H1 (cell line): ENCODE results near the gene FAM241B.

Experiments used
- RAD21 ChIP-seq, 2 experiments: IDR thresholded peaks in 1 of 2; conservative IDR thresholded peaks in 1 of 2; 2 replicates each; pipeline ENCODE4 v1.6.1; 2011; ENCODE audit warnings: low read depth in 2 of 2, low read length in 2 of 2, improper control_type of control experiment in 1 of 2, inconsistent platforms in 1 of 2, mild to moderate bottlenecking in 1 of 2, moderate library complexity in 1 of 2
- TAF1 ChIP-seq: IDR thresholded peaks from 2 replicates; pipeline ENCODE4 v1.6.1; 2011; ENCODE audit warnings: mild to moderate bottlenecking, low read depth, low read length
- TBP ChIP-seq: IDR thresholded peaks from 2 replicates; pipeline ENCODE4 v1.6.1; 2011; ENCODE audit warnings: low read depth, low read length, improper control_type of control experiment
- TF ChIP-seq, protein P1 (sequence below), 3 experiments: IDR thresholded peaks; 1 replicate in 2 of 3; 2 replicates in 1 of 3; pipeline versions ENCODE4 v1.5.1 to v1.6.1; 2011; ENCODE audit warnings: low read length in 3 of 3, mild to moderate bottlenecking in 3 of 3, inconsistent platforms in 2 of 3, low read depth in 1 of 3, moderate library complexity in 1 of 3; ENCODE audit not compliant: insufficient read depth in 1 of 3; ENCODE audit errors: control extremely low read depth in 1 of 3

DNA sequence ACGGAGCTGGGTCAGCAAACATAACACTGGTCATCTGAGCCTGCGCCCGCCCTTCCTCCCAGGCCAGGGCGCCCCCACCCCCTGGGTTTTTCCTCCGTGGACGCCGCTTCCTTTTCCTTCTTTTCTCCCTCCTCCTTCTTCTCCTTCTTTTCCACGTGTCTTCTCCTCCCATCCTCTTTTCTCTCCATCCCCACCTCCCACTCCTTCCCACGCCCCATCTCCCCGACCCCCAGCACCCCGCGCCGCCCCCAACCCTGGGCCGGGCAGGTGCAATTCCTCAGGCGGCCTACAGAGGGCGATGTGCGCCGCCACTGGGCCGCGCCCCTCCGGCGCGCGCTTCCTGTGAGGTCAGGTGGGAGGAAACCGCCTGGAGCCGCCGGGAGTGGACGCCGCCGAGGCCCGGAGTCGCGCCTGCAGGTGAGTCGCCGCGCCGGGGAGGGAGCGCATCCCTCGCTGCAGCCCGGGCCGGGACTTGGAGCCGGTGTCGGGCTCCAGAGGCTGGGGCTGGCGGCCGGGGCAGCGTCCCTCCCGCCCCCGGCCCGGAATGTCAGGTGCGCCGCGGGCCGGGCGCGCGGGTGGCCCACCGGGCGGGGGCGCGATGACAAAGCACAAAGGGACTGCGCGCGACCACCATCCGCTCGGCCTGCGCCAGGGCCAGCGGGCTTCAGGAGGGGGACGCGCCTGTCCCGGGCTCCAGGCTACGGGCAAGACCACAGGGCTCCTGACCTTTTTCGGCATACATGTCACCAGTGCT, at the start of gene FAM241B:
- TF ChIP-seq TAF1 = peak; percentile 66
- TF ChIP-seq, protein P1, sequence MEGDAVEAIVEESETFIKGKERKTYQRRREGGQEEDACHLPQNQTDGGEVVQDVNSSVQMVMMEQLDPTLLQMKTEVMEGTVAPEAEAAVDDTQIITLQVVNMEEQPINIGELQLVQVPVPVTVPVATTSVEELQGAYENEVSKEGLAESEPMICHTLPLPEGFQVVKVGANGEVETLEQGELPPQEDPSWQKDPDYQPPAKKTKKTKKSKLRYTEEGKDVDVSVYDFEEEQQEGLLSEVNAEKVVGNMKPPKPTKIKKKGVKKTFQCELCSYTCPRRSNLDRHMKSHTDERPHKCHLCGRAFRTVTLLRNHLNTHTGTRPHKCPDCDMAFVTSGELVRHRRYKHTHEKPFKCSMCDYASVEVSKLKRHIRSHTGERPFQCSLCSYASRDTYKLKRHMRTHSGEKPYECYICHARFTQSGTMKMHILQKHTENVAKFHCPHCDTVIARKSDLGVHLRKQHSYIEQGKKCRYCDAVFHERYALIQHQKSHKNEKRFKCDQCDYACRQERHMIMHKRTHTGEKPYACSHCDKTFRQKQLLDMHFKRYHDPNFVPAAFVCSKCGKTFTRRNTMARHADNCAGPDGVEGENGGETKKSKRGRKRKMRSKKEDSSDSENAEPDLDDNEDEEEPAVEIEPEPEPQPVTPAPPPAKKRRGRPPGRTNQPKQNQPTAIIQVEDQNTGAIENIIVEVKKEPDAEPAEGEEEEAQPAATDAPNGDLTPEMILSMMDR (IDR thresholded peaks at IDR 0.05; ENCODE audit: control extremely low read depth in 1 of 3, insufficient read depth in 1 of 3, low read depth in 1 of 3, low read length in 3 of 3) = peak; percentile 62 to 90 (median 83)
- TF ChIP-seq RAD21 (IDR thresholded peaks at IDR 0.05 in 1 of 2, conservative IDR thresholded peaks at IDR 0.05 in 1 of 2; ENCODE audit: low read depth in 2 of 2, low read length in 2 of 2) = peak; percentile 47 to 56
- 0 out of 2 replicates have a peak, but pooled peaks have one; percentile 35 for TF ChIP-seq TBP
